Measurements from ENCODE around the gene NYNRIN. TPM values are rescaled to one million over a fixed set of nuclear protein-coding genes. Genes with fewer than 3 reads are reported as not detected.
A peak's percentile ranks its signal among the peaks of the same experiment; 100 is the strongest.
"Not testable (repeated sequence)": the region's sequence is repeated elsewhere in the genome, so short reads cannot be mapped to it uniquely, and the experiment has no call there.

Gene NYNRIN
- total and polyA plus RNA-seq, 5 experiments from 2014 or later: 0.13 to 0.36 (median 0.29) TPM; not detected in 2

- no peak for DNase-seq
- peaks cover 30 to 70% (median 64%) of the 10 kb centered on the region in 4 donors for H3K4me1 Mint-ChIP-seq
- H3K27me3 Mint-ChIP-seq: no peaks in the 10 kb centered on the region
- POLR2A ChIA-PET: interaction anchor here (1.4 to 4.8 kb wide), 2 partner anchors 10 to 100 kb away, joined by 3 to 110 read pairs; partner anchors contain the start of genes CBLN3, KHNYN and RIPK3
- ATAC-seq: no peak
- H3K36me3 Mint-ChIP-seq: peaks cover 0 to 47% (median 7%) of the 10 kb centered on the region in 3 donors
- peak overlapping the region in 4 of 10 donors; percentile 3 to 76 (median 52) for H3K4me3 Mint-ChIP-seq
- peak overlapping the region in 8 of 10 donors; percentile 22 to 100 (median 64) for H3K27ac Mint-ChIP-seq
- peaks cover 0 to 8% (median 0%) of the 10 kb centered on the region in 9 donors for H3K9me3 Mint-ChIP-seq
These were observed 41.2 kb downstream of the NYNRIN start for GRCh38 chr14:24439830-24440605.

GRCh38 chr14:24440606-24441399 is 42.0 kb downstream of the NYNRIN start:
- no peaks in the 10 kb centered on the region for H3K27me3 Mint-ChIP-seq
- H3K36me3 Mint-ChIP-seq: peaks cover 0 to 39% (median 8%) of the 10 kb centered on the region in 3 donors
- H3K27ac Mint-ChIP-seq: peak overlapping the region in 9 of 10 donors; percentile 27 to 100 (median 99)
- ATAC-seq (no peak), DNase-seq (no peak)
- POLR2A ChIA-PET: interaction anchor here (0.9 to 4.8 kb wide), 6 partner anchors 11 to 227 kb away, joined by 3 to 110 read pairs (median 3); partner anchors contain the start of genes CBLN3, CHMP4A, KHNYN and RABGGTA
- peaks cover 0 to 8% (median 0%) of the 10 kb centered on the region in 9 donors for H3K9me3 Mint-ChIP-seq
- H3K4me1 Mint-ChIP-seq: peaks cover 28 to 64% (median 60%) of the 10 kb centered on the region in 4 donors
- peak overlapping the region; percentile 4 to 98 (median 96) for H3K4me3 Mint-ChIP-seq

GRCh38 chr14:24441485-24441884 is 42.7 kb downstream of the NYNRIN start:
- no peaks in the 10 kb centered on the region for H3K27me3 Mint-ChIP-seq
- H3K9me3 Mint-ChIP-seq: peaks cover 0 to 8% (median 0%) of the 10 kb centered on the region in 9 donors
- peak overlapping the region; percentile 90 to 98 (median 96) for H3K4me3 Mint-ChIP-seq
- ATAC-seq: no peak
- H3K36me3 Mint-ChIP-seq: peaks cover 0 to 35% (median 6%) of the 10 kb centered on the region in 3 donors
- H3K27ac Mint-ChIP-seq: peak overlapping the region; percentile 53 to 100 (median 99)
- peaks cover 26 to 60% (median 55%) of the 10 kb centered on the region in 4 donors for H3K4me1 Mint-ChIP-seq
- POLR2A ChIA-PET: interaction anchor here (0.6 to 4.8 kb wide), 13 partner anchors 11 to 1139 kb away, joined by 3 to 110 read pairs (median 4); partner anchors contain the start of genes CBLN3, CHMP4A, KHNYN and LTB4R
- no peak for DNase-seq

GRCh38 chr14:24441904-24442239 is 43.1 kb downstream of the NYNRIN start:
- Mint-ChIP-seq H3K27ac (peak overlapping the region; percentile 98 to 100 (median 99)), H3K4me1 (peaks cover 22 to 56% (median 51%) of the 10 kb centered on the region in 4 donors), H3K9me3 (peaks cover 0 to 8% (median 0%) of the 10 kb centered on the region in 9 donors), H3K4me3 (peak overlapping the region; percentile 90 to 98 (median 96)), H3K36me3 (peaks cover 0 to 31% (median 6%) of the 10 kb centered on the region in 3 donors), H3K27me3 (no peaks in the 10 kb centered on the region)
- POLR2A ChIA-PET: interaction anchor here (0.6 to 4.8 kb wide), 13 partner anchors 12 to 1139 kb away, joined by 3 to 110 read pairs (median 4); partner anchors contain the start of genes CBLN3, CHMP4A, KHNYN and LTB4R
- ATAC-seq: no peak
- no peak for DNase-seq

GRCh38 chr14:24442240-24443052 is 43.6 kb downstream of the NYNRIN start, which contains the start of gene SDR39U1:
Gene SDR39U1, minus strand, starts transcription at chr14:24442776. Its CDS starts 7 bp downstream, at chr14:24442769.
- DNase-seq: peak; percentile 84 to 99 (median 96)
- Mint-ChIP-seq H3K9me3 (peaks cover 0 to 8% (median 0%) of the 10 kb centered on the region in 9 donors), H3K4me3 (peak within 1 kb of the TSS; percentile 90 to 98 (median 96)), H3K27me3 (no peaks in the 10 kb centered on the region), H3K36me3 (peaks cover 0 to 29% (median 6%) of the 10 kb centered on the region in 3 donors), H3K4me1 (peaks cover 21 to 50% (median 45%) of the 10 kb centered on the region in 4 donors), H3K27ac (peak within 1 kb of the TSS; percentile 98 to 100 (median 99))
- POLR2A ChIA-PET: interaction anchor here (0.6 to 4.8 kb wide), 14 partner anchors 12 to 1140 kb away, joined by 3 to 110 read pairs (median 4); partner anchors contain the start of genes CBLN3, KHNYN, LTB4R and PPP1R3E
- ATAC-seq: peak; percentile 88 to 89

GRCh38 chr14:24443053-24443665 is 44.4 kb downstream of the NYNRIN start:
- Mint-ChIP-seq H3K27me3 (no peaks in the 10 kb centered on the region), H3K27ac (peak overlapping the region; percentile 98 to 100 (median 99))

GRCh38 chr14:24450828-24451227 is 52.0 kb downstream of the NYNRIN start:
- H3K4me1 Mint-ChIP-seq, ATAC-seq, DNase-seq, POLR2A ChIA-PET, H3K4me3 Mint-ChIP-seq, H3K27ac Mint-ChIP-seq, H3K27me3 Mint-ChIP-seq: not testable (repeated sequence)
- Mint-ChIP-seq H3K36me3 (peaks cover 18 to 33% (median 25%) of the 10 kb centered on the region in 3 donors), H3K9me3 (peaks cover 0 to 10% (median 4%) of the 10 kb centered on the region in 9 donors)

More at GRCh38 chr14:24443053-24443665, 44.4 kb downstream of the NYNRIN start:
- POLR2A ChIA-PET: interaction anchor here (0.6 to 4.8 kb wide), 5 partner anchors 13 to 316 kb away, joined by 4 to 110 read pairs (median 8); partner anchors contain the start of genes CBLN3, KHNYN, RIPK3 and TINF2
- DNase-seq: no peak
- peak overlapping the region; percentile 90 to 98 (median 96) for H3K4me3 Mint-ChIP-seq
- no peak for ATAC-seq
- H3K9me3 Mint-ChIP-seq: peaks cover 0 to 8% (median 0%) of the 10 kb centered on the region in 9 donors
- H3K4me1 Mint-ChIP-seq: peaks cover 21 to 43% (median 38%) of the 10 kb centered on the region in 4 donors
- H3K36me3 Mint-ChIP-seq: peaks cover 0 to 24% (median 6%) of the 10 kb centered on the region in 3 donors

GRCh38 chr14:24456980-24457379 is 58.2 kb downstream of the NYNRIN start:
- Mint-ChIP-seq H3K9me3 (peaks cover 0 to 16% (median 5%) of the 10 kb centered on the region in 9 donors), H3K4me1 (peaks cover 2 to 6% (median 3%) of the 10 kb centered on the region in 4 donors), H3K27me3 (no peaks in the 10 kb centered on the region), H3K36me3 (peaks cover 12 to 32% (median 17%) of the 10 kb centered on the region in 3 donors), H3K4me3 (no peak overlapping the region), H3K27ac (peak overlapping the region in 1 of 10 donors; percentile 36)
- DNase-seq: no peak
- no peak for ATAC-seq
- POLR2A ChIA-PET: no interaction called here

- Mint-ChIP-seq H3K4me3 (no peak overlapping the region), H3K9me3 (peaks cover 0 to 14% (median 5%) of the 10 kb centered on the region in 9 donors), H3K27me3 (no peaks in the 10 kb centered on the region), H3K36me3 (peaks cover 3 to 23% (median 16%) of the 10 kb centered on the region in 3 donors), H3K27ac (no peak overlapping the region), H3K4me1 (peaks cover 4 to 9% (median 5%) of the 10 kb centered on the region in 4 donors)
- DNase-seq (no peak), ATAC-seq (no peak)
- POLR2A ChIA-PET: no interaction called here
These were observed 59.9 kb downstream of the NYNRIN start for GRCh38 chr14:24458736-24459135.

GRCh38 chr14:24459331-24459730 is 60.5 kb downstream of the NYNRIN start:
- Mint-ChIP-seq H3K4me3 (no peak overlapping the region), H3K9me3 (peaks cover 0 to 11% (median 3%) of the 10 kb centered on the region in 9 donors), H3K36me3 (peaks cover 0 to 18% (median 10%) of the 10 kb centered on the region in 3 donors), H3K27me3 (no peaks in the 10 kb centered on the region), H3K4me1 (peaks cover 4 to 15% (median 11%) of the 10 kb centered on the region in 4 donors), H3K27ac (no peak overlapping the region)
- ATAC-seq (no peak), DNase-seq (no peak)
- POLR2A ChIA-PET: no interaction called here

GRCh38 chr14:24461336-24461735 is 62.5 kb downstream of the NYNRIN start:
- Mint-ChIP-seq H3K4me1 (peaks cover 9 to 32% (median 29%) of the 10 kb centered on the region in 4 donors), H3K9me3 (peaks cover 0 to 8% (median 0%) of the 10 kb centered on the region in 9 donors), H3K36me3 (peaks cover 0 to 14% (median 8%) of the 10 kb centered on the region in 3 donors), H3K27ac (no peak overlapping the region), H3K4me3 (no peak overlapping the region), H3K27me3 (no peaks in the 10 kb centered on the region)
- DNase-seq (no peak), ATAC-seq (no peak)
- POLR2A ChIA-PET: no interaction called here

Measured in naive thymus-derived CD8-positive, alpha-beta T cell (primary cell).